GM21825 (cell line): Measurements from ENCODE around the gene ARSH.
"Not testable (repeated sequence)": the region's sequence is repeated elsewhere in the genome, so short reads cannot be mapped to it uniquely, and the experiment has no call there.

Experiments used
- ATAC-seq: cut with Tn5 transposase; IDR thresholded peaks from one replicate; pipeline ENCODE4 v1.9.1; 2021; ENCODE audit warnings: mild to moderate bottlenecking, moderate library complexity; ENCODE audit not compliant: unreplicated experiment

Gene ARSH

GRCh38 chrX:3029129-3029528, 22.8 kb downstream of the ARSH start:
- no peak for ATAC-seq

GRCh38 chrX:3037218-3037617, 30.9 kb downstream of the ARSH start:
- no peak for ATAC-seq

- ATAC-seq, result no peak
These were observed 37.9 kb downstream of the ARSH start for GRCh38 chrX:3044196-3044595.

GRCh38 chrX:3044671-3045070, 38.3 kb downstream of the ARSH start:
- ATAC-seq, result no peak

- no peak for ATAC-seq
These were observed 40.2 kb downstream of the ARSH start for GRCh38 chrX:3046253-3047240.

GRCh38 chrX:3050523-3051175, 44.3 kb downstream of the ARSH start:
- ATAC-seq, result not testable (repeated sequence)

- ATAC-seq, result no peak
These were observed 46.5 kb downstream of the ARSH start for GRCh38 chrX:3052860-3053259.

- no peak for ATAC-seq
These were observed 60.2 kb downstream of the ARSH start for GRCh38 chrX:3066555-3066954.

GRCh38 chrX:3075959-3076358, 69.6 kb downstream of the ARSH start:
- ATAC-seq, result no peak

- ATAC-seq, result no peak
These were observed 70.2 kb downstream of the ARSH start for GRCh38 chrX:3076416-3076991.
